HepG2 (cell line): ENCODE results near the gene SKI. TPM values are rescaled to one million over a fixed set of nuclear protein-coding genes. Genes with fewer than 3 reads are reported as not detected.

ENCODE experiments used
- BRD4 ChIP-seq: sonication (generic); formaldehyde crosslinking; IDR thresholded peaks from 2 replicates; pipeline ENCODE4 v1.4.0; 2020; ENCODE audit warnings: missing genetic modification reagents
- CEBPB ChIP-seq: IDR thresholded peaks from 2 replicates; pipeline ENCODE4 v1.6.1; 2011; ENCODE audit warnings: low read depth, low read length, improper control_type of control experiment, borderline replicate concordance
- CHD2 ChIP-seq: IDR thresholded peaks from 2 replicates; pipeline ENCODE4 v1.6.1; 2011; ENCODE audit warnings: low read depth, low read length, improper control_type of control experiment
- EED ChIP-seq: sonication (generic); formaldehyde crosslinking; IDR thresholded peaks from 2 replicates; pipeline ENCODE4 v1.5.0; 2020; ENCODE audit warnings: mild to moderate bottlenecking, missing genetic modification reagents
- ETV5 ChIP-seq: IDR thresholded peaks from 2 replicates; pipeline ENCODE4 v1.6.1; 2018; ENCODE audit warnings: missing biosample characterization, missing genetic modification reagents, inconsistent platforms, borderline replicate concordance
- FOXO1 ChIP-seq: sonication (generic); formaldehyde crosslinking; IDR thresholded peaks from 2 replicates; pipeline ENCODE4 v1.4.0; 2020; ENCODE audit warnings: missing genetic modification reagents
- FUBP1 ChIP-seq: sonication (generic); formaldehyde crosslinking; IDR thresholded peaks from 2 replicates; pipeline ENCODE4 v1.5.1; 2020; ENCODE audit warnings: missing genetic modification reagents, mild to moderate bottlenecking, borderline replicate concordance
- GLI4 ChIP-seq: sonication (generic); formaldehyde crosslinking; IDR thresholded peaks from 2 replicates; pipeline ENCODE4 v1.5.1; 2020; ENCODE audit warnings: missing genetic modification reagents, mild to moderate bottlenecking, moderate library complexity, borderline replicate concordance
- GMEB1 ChIP-seq: sonication (generic); formaldehyde crosslinking; IDR thresholded peaks from 2 replicates; pipeline ENCODE4 v1.5.1; 2020; ENCODE audit warnings: missing genetic modification reagents, mild to moderate bottlenecking, borderline replicate concordance
- HOXA3 ChIP-seq: sonication (generic); formaldehyde crosslinking; IDR thresholded peaks from 2 replicates; pipeline ENCODE4 v1.5.0; 2020; ENCODE audit warnings: missing genetic modification reagents
- IRF9 ChIP-seq: sonication (generic); formaldehyde crosslinking; IDR thresholded peaks from 2 replicates; pipeline ENCODE4 v1.8.0; 2022; ENCODE audit warnings: missing genetic modification reagents, mild to moderate bottlenecking, borderline replicate concordance
- KAT8 ChIP-seq: IDR thresholded peaks from 2 replicates; pipeline ENCODE4 v1.6.1; 2016; ENCODE audit warnings: missing genetic modification reagents, missing compliant biosample characterization
- MAX ChIP-seq: IDR thresholded peaks from 2 replicates; pipeline ENCODE4 v1.6.1; 2012; ENCODE audit warnings: inconsistent platforms
- MAZ ChIP-seq, 2 experiments: sonication (generic) in 1 of 2; formaldehyde crosslinking in 1 of 2; IDR thresholded peaks; 2 replicates each; pipeline versions ENCODE4 v1.5.0 to v1.6.1; 2012 to 2020; ENCODE audit warnings: low read depth in 2 of 2, mild to moderate bottlenecking in 2 of 2, borderline replicate concordance in 1 of 2, improper control_type of control experiment in 1 of 2, low read length in 1 of 2, missing genetic modification reagents in 1 of 2, moderate library complexity in 1 of 2
- NFYB ChIP-seq: sonication (generic); formaldehyde crosslinking; IDR thresholded peaks from 2 replicates; pipeline ENCODE4 v1.4.0; 2020; ENCODE audit warnings: missing genetic modification reagents
- NFYC ChIP-seq: IDR thresholded peaks from 2 replicates; pipeline ENCODE4 v1.6.1; 2016; ENCODE audit warnings: missing genetic modification reagents, missing compliant biosample characterization
- PRMT3 ChIP-seq: sonication (generic); formaldehyde crosslinking; IDR thresholded peaks from 2 replicates; pipeline ENCODE4 v1.8.1; 2022; ENCODE audit warnings: low read depth, mild to moderate bottlenecking, moderate library complexity, missing genetic modification reagents, borderline replicate concordance
- SRY ChIP-seq: sonication (generic); formaldehyde crosslinking; IDR thresholded peaks from 2 replicates; pipeline ENCODE4 v1.8.0; 2022; ENCODE audit warnings: mild to moderate bottlenecking, missing genetic modification reagents
- XRCC5 ChIP-seq: fragments of 200-400 bp; formaldehyde crosslinking; optimal IDR thresholded peaks from 2 replicates; pipeline ENCODE3; 2017; ENCODE audit warnings: mild to moderate bottlenecking, low read length
- ZBTB38 ChIP-seq: sonication (generic); formaldehyde crosslinking; IDR thresholded peaks from 2 replicates; pipeline ENCODE4 v1.5.1; 2020; ENCODE audit warnings: mild to moderate bottlenecking, missing genetic modification reagents
- ZKSCAN1 ChIP-seq: fragments of 150-350 bp; IDR thresholded peaks from 2 replicates; pipeline ENCODE4 v1.6.1; 2014; ENCODE audit warnings: low read length
- ZNF501 ChIP-seq: sonication (generic); formaldehyde crosslinking; IDR thresholded peaks from 2 replicates; pipeline ENCODE4 v1.5.1; 2020; ENCODE audit warnings: mild to moderate bottlenecking, moderate library complexity, missing genetic modification reagents
- ZNF615 ChIP-seq: sonication (generic); formaldehyde crosslinking; IDR thresholded peaks from 2 replicates; pipeline ENCODE4 v1.5.0; 2020; ENCODE audit warnings: mild to moderate bottlenecking, missing genetic modification reagents, borderline replicate concordance
- ZNF879 ChIP-seq: sonication (generic); formaldehyde crosslinking; IDR thresholded peaks from 2 replicates; pipeline ENCODE4 v1.8.1; 2023; ENCODE audit warnings: missing genetic modification reagents
- ZNF891 ChIP-seq: sonication (generic); formaldehyde crosslinking; IDR thresholded peaks from 2 replicates; pipeline ENCODE4 v1.5.0; 2020; ENCODE audit warnings: mild to moderate bottlenecking, missing genetic modification reagents
- polyA plus RNA-seq, 8 experiments: library from polyadenylated mRNA; depleted of rRNA in 3 of 8; stranded (reverse) in 7 of 8; unstranded in 1 of 8; fragments of >200 nt; fragmentation: Illumina TruSeq in 4 of 8; extraction: Trizol in 4 of 8; gene quantifications; 2 replicates each; pipeline versions ENCODE4 v1.2.1 to v1.2.3, GENCODE V29; 2011 to 2016; ENCODE audit warnings: low read depth in 4 of 8, missing spikeins in 1 of 8, mixed read lengths in 1 of 8; ENCODE audit not compliant: insufficient read depth in 1 of 8
- total RNA-seq, 5 experiments: library from RNA; depleted of rRNA; stranded (reverse); fragments of >200 nt; fragmentation: Illumina TruSeq; extraction: Trizol; gene quantifications; 2 replicates each; pipeline ENCODE4 v1.2.3, GENCODE V29; 2016; ENCODE audit warnings: low read depth in 1 of 5

SKI gene
- total and polyA plus RNA-seq, 2 of the 13 experiments (the other 11 are each of a cell fraction or from before 2014, with no cell fraction given) = 4.7 to 6.9 TPM

- TF ChIP-seq GMEB1 (CRISPR knock-in tag) (peak; percentile 47; the same call in 1 of the 2 replicates), NFYC (CRISPR knock-in tag) (peak; percentile 71), ZNF615 (CRISPR knock-in tag) (no peak), ZNF501 (CRISPR knock-in tag) (peak; percentile 50; the same call in 1 of the 2 replicates), HOXA3 (CRISPR knock-in tag) (peak; percentile 22; the same call in 1 of the 2 replicates), BRD4 (CRISPR knock-in tag) (no peak), ZKSCAN1 (no peak), PRMT3 (no peak), KAT8 (CRISPR knock-in tag) (peak; percentile 18; the same call in 1 of the 2 replicates), EED (CRISPR knock-in tag) (no peak), SRY (CRISPR knock-in tag) (no peak), NFYB (peak; percentile 45; the same call in 1 of the 2 replicates), CEBPB (no peak), IRF9 (CRISPR knock-in tag) (no peak), ETV5 (CRISPR knock-in tag) (no peak), ZBTB38 (CRISPR knock-in tag) (peak; percentile 22; the same call in 1 of the 2 replicates), MAZ (IDR thresholded peaks at IDR 0.05; ENCODE audit: borderline replicate concordance, low read depth, low read length) (no peak), MAZ (CRISPR knock-in tag; IDR thresholded peaks at IDR 0.05; ENCODE audit: low read depth) (peak; percentile 18; the same call in 1 of the 2 replicates), XRCC5 (peak; percentile 7), MAX (0 out of 2 replicates have a peak, but pooled peaks have one; percentile 21), CHD2 (no peak), FOXO1 (CRISPR knock-in tag) (no peak), ZNF879 (CRISPR knock-in tag) (no peak), GLI4 (CRISPR knock-in tag) (no peak), FUBP1 (CRISPR knock-in tag) (no peak), ZNF891 (no peak)
Measured at GRCh38 chr1:2199042-2199810, 28.9 kb upstream of the SKI start (continued).
